Panc1 (cell line): Measurements from ENCODE around the gene BMP3. TPM values are rescaled to one million over a fixed set of nuclear protein-coding genes. Genes with fewer than 3 reads are reported as not detected.

Experiments
- ATAC-seq: fragments of 200-7000 bp; cut with Tn5 transposase; 2 replicates; pipeline ENCODE4 v1.9.1; 2020; ENCODE audit warnings: mild to moderate bottlenecking, moderate library complexity
- BruUV-seq: library from RNA; stranded (reverse); fragments of 400-500 nt; replicated peaks from 2 replicates; lab custom pipeline; 2021; lab: Mats Ljungman, UMichigan
- CTCF ChIA-PET: fragments of 300-600 bp; sonication (Branson Sonifier 250); formaldehyde crosslinking; loops from one replicate; lab custom pipeline; 2022; ENCODE audit warnings: antibody characterized with exemption; lab: Charles Lee
- POLR2A ChIA-PET: fragments of 300-600 bp; sonication (Branson Sonifier 250); formaldehyde crosslinking; loops from one replicate; lab custom pipeline; 2022; ENCODE audit warnings: antibody characterized with exemption; lab: Charles Lee
- DNase-seq: peaks from one replicate; pipeline ENCODE4 v3.0.0-alpha.2; 2010; ENCODE audit warnings: low read depth, low spot score
- H3K27ac ChIP-seq: 2 replicates; pipeline ENCODE4 v1.5.1; 2011; ENCODE audit warnings: mild to moderate bottlenecking, low read length, inconsistent platforms
- H3K27me3 ChIP-seq: fragments of 200-500 bp; sonication (Bioruptor generic); 2 replicates; pipeline ENCODE4 v1.6.0; 2014; ENCODE audit warnings: low read length, inconsistent platforms; ENCODE audit not compliant: control insufficient read depth, insufficient read depth
- H3K36me3 ChIP-seq: fragments of 200-500 bp; sonication (Bioruptor generic); 2 replicates; pipeline ENCODE4 v1.5.1; 2014; ENCODE audit warnings: inconsistent platforms, mild to moderate bottlenecking, low read length, moderate library complexity; ENCODE audit not compliant: control insufficient read depth, insufficient read depth
- H3K4me1 ChIP-seq: 2 replicates; pipeline ENCODE4 v1.5.1; 2011; ENCODE audit warnings: inconsistent platforms, mild to moderate bottlenecking, low read length, moderate library complexity; ENCODE audit not compliant: control insufficient read depth, insufficient read depth
- H3K4me3 ChIP-seq, 2 experiments: 2 replicates each; pipeline ENCODE4 v1.5.1; 2011 to 2012; ENCODE audit warnings: low read depth in 2 of 2, low read length in 2 of 2, mild to moderate bottlenecking in 2 of 2, inconsistent platforms in 1 of 2, moderate library complexity in 1 of 2
- H3K9me3 ChIP-seq: fragments of 200-500 bp; sonication (Bioruptor generic); 2 replicates; pipeline ENCODE4 v1.5.1; 2014; ENCODE audit warnings: low read depth, mild to moderate bottlenecking, inconsistent platforms, low read length, moderate library complexity; ENCODE audit not compliant: control insufficient read depth, insufficient read depth
- CTCF ChIP-seq: fragments of 450-650 bp; IDR thresholded peaks from 2 replicates; pipeline ENCODE4 v1.5.1; 2017; ENCODE audit warnings: mild to moderate bottlenecking
- POLR2AphosphoS5 ChIP-seq: IDR thresholded peaks from 2 replicates; pipeline ENCODE4 v1.6.1; 2012; ENCODE audit warnings: mild to moderate bottlenecking, low read depth, low read length, moderate library complexity
- REST ChIP-seq, 2 experiments: IDR thresholded peaks; 2 replicates each; pipeline ENCODE4 v1.6.1; 2011 to 2012; ENCODE audit warnings: low read depth in 2 of 2, control low read depth in 1 of 2, low read length in 1 of 2, mild to moderate bottlenecking in 1 of 2, moderate library complexity in 1 of 2; ENCODE audit not compliant: insufficient read depth in 1 of 2
- SIN3A ChIP-seq: IDR thresholded peaks from 2 replicates; pipeline ENCODE4 v1.6.1; 2012; ENCODE audit warnings: low read depth, mild to moderate bottlenecking, low read length, moderate library complexity, borderline replicate concordance; ENCODE audit not compliant: insufficient read depth
- TCF7L2 ChIP-seq: IDR thresholded peaks from 2 replicates; pipeline ENCODE4 v1.6.1; 2011; ENCODE audit warnings: mild to moderate bottlenecking, low read depth, low read length, inconsistent platforms
- in situ Hi-C: cut with HindIII; loops from 2 replicates; pipeline ENCODE4 v1.10.0; 2016; ENCODE audit warnings: low sequenced_read_pairs, low pct_unique_long_range_greater_than_20kb
- intact Hi-C: fragments of 100-400 bp; cut with micrococcal nuclease; formaldehyde crosslinking; loops from one replicate; pipeline ENCODE4 v1.10.0; 2022; ENCODE audit not compliant: unreplicated experiment
- total RNA-seq: library from RNA; stranded (reverse); gene quantifications from one replicate; pipeline ENCODE4 v1.2.1, GENCODE V29; 2021; ENCODE audit not compliant: unreplicated experiment

BMP3 gene
- total RNA-seq, 1 experiment from 2014 or later, result 0.08 TPM

- Histone ChIP-seq H3K4me1 (no peaks in the 10 kb centered on the region), H3K27ac (no peak overlapping the region), H3K36me3 (no peaks in the 10 kb centered on the region; the same call in 1 of the 2 replicates), H3K27me3 (no peaks in the 10 kb centered on the region), H3K9me3 (no peaks in the 10 kb centered on the region), H3K4me3 (no peak overlapping the region)
- DNase-seq, result no peak
- intact Hi-C loops, result no loop called here
- CTCF ChIA-PET, result no interaction called here
- TF ChIP-seq SIN3A, result no peak
- TF ChIP-seq REST (IDR thresholded peaks at IDR 0.05; ENCODE audit: insufficient read depth in 1 of 2, low read depth in 2 of 2, low read length in 1 of 2), result no peak
- TF ChIP-seq TCF7L2, result no peak
- TF ChIP-seq POLR2AphosphoS5, result no peak
- no peak for TF ChIP-seq CTCF
- POLR2A ChIA-PET, result interaction anchor here (0.6 kb wide), 1 partner anchor 627 kb away, joined by 3 read pairs; no protein-coding TSS in a partner anchor
- in situ Hi-C loops, result no loop called here
- no TSS peak for BruUV-seq
- no peak for ATAC-seq
These were observed 54.8 kb downstream of the BMP3 start for GRCh38 chr4:81085291-81085690.

GRCh38 chr4:81085979-81086378 lies 55.5 kb downstream of the BMP3 start:
- Histone ChIP-seq H3K27ac (no peak overlapping the region), H3K4me1 (no peaks in the 10 kb centered on the region), H3K9me3 (no peaks in the 10 kb centered on the region), H3K27me3 (no peaks in the 10 kb centered on the region), H3K4me3 (no peak overlapping the region), H3K36me3 (no peaks in the 10 kb centered on the region; the same call in 1 of the 2 replicates)
- intact Hi-C loops (no loop called here), in situ Hi-C loops (no loop called here)
- ATAC-seq (no peak), DNase-seq (no peak)
- TF ChIP-seq CTCF (no peak), SIN3A (no peak), TCF7L2 (no peak), POLR2AphosphoS5 (no peak), REST (IDR thresholded peaks at IDR 0.05; ENCODE audit: insufficient read depth in 1 of 2, low read depth in 2 of 2, low read length in 1 of 2) (no peak)
- BruUV-seq, result no TSS peak
- POLR2A ChIA-PET, result no interaction called here
- CTCF ChIA-PET, result no interaction called here
